HG03103 (cell line): ENCODE results near the gene TRPC4AP.

Experiments
- ATAC-seq: cut with Tn5 transposase; IDR thresholded peaks from one replicate; pipeline ENCODE4 v1.9.1; 2021; ENCODE audit warnings: low read depth; ENCODE audit not compliant: unreplicated experiment

TRPC4AP gene

GRCh38 chr20:34990231-34990630 is 102.4 kb downstream of the TRPC4AP start:
- ATAC-seq: no peak

DNA sequence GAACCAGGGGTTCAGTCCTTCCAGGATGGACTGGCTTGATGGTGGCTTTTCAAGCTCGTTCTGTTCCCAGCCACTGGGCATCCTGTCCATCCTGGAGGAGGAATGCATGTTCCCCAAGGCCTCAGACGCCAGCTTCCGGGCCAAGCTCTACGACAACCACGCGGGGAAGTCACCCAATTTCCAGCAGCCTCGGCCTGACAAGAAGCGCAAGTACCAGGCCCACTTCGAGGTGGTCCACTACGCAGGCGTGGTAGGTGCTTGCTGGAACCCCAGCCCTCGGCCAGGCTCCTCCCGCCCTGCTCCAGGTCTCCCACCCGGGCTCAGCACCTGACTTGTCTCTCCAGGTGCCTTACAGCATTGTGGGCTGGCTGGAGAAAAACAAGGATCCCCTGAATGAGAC is 102.9 kb downstream of the TRPC4AP start:
- ATAC-seq: no peak

GRCh38 chr20:34989118-34989517 is 103.5 kb downstream of the TRPC4AP start:
- ATAC-seq: no peak

GRCh38 chr20:34988191-34988540 is 104.4 kb downstream of the TRPC4AP start:
- no peak for ATAC-seq

DNA sequence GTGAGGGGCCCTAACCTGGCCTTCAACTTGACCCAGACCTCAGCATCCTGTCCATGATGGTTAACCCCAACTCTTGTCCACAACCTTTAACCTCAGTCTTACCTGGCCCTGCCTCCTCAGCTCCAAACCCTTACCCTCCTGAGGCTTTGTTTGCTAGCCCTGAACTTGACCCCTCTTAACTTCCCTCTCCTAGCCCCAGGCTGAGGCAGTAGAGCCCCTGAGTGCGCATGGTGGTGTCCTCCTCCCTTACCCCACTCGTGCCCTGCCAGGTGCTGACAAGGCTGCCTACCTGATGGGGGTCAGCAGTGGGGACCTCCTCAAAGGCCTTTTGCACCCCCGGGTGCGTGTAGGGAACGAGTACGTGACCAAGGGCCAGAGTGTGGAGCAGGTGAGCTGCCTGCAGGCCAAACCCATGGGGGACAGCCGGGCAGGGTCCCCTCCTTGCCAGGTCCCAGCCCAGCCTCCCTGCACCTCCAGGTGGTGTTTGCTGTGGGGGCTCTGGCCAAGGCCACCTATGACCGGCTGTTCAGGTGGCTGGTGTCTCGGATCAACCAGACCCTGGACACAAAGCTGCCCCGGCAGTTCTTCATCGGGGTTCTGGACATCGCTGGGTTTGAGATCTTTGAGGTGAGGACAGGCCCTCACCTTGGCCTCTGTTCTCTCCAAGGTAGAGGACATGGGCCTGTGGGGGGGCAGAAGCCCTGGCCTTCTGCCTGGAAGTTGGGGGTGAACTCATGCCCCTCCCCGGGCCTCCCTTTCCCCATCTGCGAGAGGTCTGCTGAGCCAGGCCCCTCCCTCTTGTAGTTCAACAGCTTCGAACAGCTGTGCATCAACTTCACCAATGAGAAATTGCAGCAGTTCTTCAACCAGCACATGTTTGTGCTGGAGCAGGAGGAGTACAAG is 105.1 kb downstream of the TRPC4AP start:
- ATAC-seq: no peak

DNA sequence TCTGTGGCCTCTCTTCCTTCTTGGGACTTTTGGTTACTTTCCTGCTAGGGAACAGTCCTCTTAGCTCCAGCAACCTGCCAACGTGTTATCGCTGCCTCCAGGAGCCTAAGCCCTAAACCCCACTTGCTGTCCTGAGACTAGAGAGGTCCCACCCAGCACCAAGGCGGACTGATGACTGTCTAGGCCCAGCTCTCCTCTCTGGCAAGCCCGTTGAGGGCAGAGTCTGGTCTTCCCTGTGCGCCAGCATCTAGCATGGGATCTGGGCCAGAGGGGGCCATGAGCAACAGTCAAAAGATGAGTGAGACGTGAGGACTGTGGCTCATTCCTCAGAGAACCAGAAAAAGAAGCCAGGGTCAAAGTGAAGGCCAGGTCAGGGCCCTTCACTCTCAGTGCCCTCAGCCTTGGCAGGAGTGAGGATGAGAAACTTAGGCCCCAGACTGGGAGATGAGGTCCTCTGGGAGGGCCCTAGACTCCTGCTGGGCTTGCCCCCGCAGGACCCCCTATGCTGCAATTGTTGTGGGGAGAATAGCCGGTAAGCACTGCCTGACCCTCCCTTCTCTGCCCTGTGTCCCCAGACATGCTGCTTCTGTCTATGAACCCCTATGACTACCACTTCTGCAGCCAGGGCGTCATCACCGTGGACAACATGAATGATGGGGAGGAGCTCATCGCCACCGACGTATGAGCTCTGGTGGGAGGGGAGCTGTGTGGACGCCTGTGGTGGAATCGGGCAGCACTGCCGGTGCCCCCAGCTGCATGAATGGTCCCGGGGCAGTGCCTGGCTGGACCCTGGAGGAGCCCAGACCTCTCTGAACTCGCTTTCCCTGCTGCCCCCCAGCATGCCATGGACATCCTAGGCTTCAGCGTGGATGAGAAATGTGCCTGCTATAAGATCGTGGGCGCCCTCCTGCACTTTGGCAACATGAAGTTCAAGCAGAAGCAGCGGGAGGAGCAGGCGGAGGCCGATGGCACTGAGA is 106.0 kb downstream of the TRPC4AP start:
- no peak for ATAC-seq

DNA sequence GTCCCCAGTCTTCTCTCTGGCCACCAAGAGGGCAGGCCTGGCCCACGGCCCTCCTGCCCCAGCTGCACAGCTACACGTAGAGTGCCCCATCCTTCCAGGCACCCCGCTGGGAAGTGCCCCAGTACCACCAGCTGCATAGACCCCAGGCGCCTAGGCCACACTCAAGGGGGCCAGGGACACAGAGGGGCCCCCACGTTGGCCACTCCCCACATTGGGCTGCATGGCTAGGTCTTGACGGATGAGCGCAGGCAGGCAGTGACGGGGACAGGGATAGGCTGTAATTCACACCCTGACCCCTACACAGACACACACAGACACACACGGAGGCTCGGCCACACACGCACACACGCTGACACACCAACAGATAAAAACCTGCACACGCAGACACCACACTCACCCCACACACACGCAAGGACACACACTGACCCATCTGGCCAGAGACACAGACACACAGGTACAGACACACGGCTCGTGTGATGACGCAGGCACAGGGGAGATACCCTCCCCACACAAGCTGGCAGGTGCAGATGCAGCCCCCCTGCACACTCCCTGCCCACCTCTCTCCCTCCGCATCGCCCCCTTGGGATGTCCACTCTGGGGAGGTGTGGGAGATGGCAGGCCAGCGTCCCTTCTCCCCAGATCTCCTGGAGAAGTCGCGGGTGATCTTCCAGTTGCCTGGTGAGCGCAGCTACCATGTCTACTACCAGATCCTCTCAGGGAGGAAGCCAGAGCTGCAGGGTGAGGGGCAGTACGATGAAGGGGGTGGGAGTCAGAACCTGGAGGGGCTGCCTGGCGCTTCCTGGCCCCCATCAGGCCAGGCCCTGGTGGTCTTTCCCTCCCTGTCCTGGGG is 106.9 kb downstream of the TRPC4AP start:
- ATAC-seq: no peak

DNA sequence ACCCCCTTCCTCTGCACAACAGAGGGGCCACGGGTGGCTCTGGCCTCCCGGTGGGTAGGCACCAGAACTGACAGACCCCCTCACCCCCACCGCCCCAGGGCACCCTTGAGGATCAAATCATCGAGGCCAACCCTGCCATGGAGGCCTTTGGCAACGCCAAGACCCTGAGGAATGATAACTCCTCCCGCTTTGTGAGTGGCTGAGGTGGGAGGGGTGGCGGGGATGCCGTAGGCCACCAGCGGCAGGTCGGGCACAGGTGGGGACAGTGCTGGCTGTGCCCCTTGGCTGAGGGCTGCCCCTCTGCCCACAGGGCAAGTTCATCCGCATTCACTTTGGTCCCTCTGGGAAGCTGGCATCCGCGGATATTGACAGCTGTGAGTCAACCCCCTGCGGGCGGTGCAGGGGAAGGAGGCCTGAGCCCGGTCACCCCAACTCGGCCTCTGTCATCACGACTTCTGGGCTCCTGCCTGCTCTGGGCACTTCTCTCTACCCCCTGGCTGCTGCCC is 107.8 kb downstream of the TRPC4AP start:
- ATAC-seq: no peak

- no peak for ATAC-seq
Observed at GRCh38 chr20:34983995-34984735, 108.4 kb downstream of the TRPC4AP start.

DNA sequence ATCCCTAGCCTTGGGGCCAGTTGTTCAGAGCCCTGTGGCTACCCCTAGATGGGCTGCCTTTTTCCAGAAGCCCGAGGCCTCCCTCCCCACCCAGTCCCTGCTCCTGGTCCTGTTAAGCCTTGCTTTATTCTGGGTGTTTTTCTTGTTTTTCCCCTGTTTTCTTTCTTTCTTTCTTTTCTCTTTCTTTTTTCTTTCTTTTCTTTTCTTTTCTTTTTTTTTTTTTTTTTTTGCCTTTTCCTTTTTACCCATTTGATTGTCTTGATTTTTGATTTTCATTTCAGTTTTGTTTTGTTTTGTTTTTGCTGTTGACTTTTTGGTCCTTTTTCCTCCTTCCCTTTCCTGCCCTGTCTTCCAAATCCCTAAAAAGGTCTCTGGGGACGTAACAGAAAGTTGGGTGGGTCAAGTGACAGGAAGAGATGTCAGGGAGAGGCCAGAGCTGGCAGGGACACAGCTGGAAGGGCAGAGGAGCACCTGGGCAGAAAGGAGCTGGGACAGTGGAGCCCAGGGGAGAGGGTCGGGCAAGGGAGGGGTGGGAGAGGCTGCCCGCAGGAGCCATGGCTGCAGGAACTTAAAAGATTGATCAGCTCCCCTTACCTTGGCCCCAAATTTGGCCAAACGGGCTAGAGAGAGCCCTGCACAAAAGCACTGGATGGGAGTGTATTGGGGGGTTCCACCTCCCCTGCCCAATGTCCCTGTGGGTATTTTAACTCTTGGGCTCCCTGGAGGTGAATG is 109.4 kb downstream of the TRPC4AP start:
- no peak for ATAC-seq

DNA sequence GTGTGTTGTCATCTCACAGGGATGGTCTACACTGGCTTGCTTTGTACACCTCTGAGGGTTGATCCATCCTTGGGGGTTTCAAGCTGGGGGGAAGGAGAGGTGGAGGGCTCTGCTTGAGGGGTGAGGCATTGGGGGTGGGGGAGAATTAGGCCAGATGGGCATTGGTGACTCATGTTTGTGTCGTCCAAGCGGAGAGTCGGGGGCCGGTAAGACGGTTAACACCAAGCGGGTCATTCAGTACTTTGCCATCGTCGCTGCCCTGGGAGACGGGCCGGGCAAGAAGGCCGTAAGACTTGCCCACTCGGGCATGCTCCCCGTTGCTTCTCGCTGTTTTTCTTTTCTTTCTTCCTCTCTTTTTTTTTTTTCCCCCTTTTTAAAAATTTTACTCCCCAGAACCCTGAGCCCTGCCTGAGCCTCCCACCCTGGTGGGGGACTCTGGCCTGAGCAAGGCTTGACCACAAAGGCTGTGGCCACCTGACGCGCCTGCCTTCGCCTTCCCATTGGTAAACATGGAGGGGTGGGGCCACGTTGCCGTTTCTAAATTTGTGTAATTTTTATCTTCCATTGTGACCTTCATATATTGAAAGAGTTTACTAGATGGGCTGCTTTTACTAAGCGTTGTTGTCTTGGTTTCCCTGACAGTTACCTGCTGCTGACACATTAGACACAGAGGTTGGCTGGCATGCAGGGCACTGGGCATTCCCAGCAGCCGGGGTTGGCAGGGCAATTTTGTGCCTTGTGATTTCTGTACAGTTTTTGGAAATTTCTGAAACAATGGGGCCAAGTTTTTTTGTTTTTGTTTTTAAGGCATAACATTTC is 110.1 kb downstream of the TRPC4AP start:
- ATAC-seq: no peak

DNA sequence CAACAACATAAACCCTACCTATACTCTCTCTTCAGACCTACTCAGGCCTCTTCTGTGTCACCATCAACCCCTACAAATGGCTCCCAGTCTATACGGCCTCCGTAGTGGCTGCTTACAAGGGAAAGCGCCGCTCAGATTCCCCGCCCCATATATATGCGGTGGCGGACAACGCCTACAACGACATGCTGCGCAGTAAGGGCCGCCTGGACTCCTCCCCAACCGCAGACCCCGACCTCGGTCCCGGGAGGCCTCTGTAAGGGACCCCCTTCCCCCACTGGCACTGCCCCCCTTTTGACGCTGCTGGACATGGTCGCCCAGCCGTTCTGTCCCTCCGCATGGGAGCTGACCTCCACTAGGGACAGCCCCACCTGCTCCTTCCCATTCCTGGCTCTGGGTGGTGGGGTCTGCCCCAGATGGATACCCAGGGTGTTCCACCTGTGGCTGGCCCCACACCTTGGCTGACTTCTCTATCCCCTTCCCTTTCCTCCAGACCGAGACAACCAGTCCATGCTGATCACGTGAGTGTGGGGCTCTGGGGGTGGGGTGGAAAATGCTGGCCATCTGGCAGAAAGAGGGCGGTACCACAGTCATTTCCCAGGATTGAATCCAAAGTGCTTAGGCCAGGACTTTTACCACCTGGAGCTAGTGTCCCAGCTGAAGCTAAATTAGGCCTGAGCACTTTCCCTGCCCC is 111.9 kb downstream of the TRPC4AP start:
- ATAC-seq: no peak

- no peak for ATAC-seq
Observed at GRCh38 chr20:34979366-34980153, 113.0 kb downstream of the TRPC4AP start.

GRCh38 chr20:34978092-34978744 is 114.4 kb downstream of the TRPC4AP start:
- no peak for ATAC-seq

- ATAC-seq: no peak
Observed at GRCh38 chr20:34977365-34978091, 115.1 kb downstream of the TRPC4AP start.

DNA sequence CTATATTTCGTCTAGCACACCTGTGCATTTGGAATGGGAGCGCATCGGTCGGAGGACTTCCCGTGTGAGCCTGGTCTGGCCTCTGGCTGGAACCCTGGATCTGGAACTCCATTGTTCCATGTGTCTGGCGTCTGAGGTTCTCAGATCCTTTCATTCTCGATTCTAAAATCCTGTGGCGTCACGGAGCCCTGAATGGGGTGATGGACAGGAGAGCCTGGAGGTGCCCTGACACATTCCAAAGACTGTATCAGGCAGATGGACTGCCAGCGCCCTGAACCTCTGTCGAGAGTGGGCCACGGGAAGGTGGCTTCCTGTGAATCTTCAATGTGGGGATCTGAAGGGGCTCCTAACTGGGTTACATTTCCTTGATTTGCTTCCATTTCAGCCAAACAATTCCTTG is 116.3 kb downstream of the TRPC4AP start:
- no peak for ATAC-seq
